CD4-positive, alpha-beta T cell (primary cell): ENCODE data around the gene PRDM16. TPM values are rescaled to one million over a fixed set of nuclear protein-coding genes. Genes with fewer than 3 reads are reported as not detected.

Source experiments
- ATAC-seq: fragments of 200-7000 bp; cut with Tn5 transposase; one replicate; pipeline ENCODE4 v1.10.0; 2022; ENCODE audit warnings: mild to moderate bottlenecking; ENCODE audit not compliant: poor library complexity
- CTCF ChIA-PET: fragments of 350-600 bp; sonication (Branson Sonifier 250); formaldehyde crosslinking; loops from one replicate; lab custom pipeline; 2021; ENCODE audit warnings: antibody characterized with exemption, inconsistent platforms; lab: Charles Lee
- POLR2A ChIA-PET: fragments of 350-600 bp; sonication (Branson Sonifier 250); formaldehyde crosslinking; loops from one replicate; lab custom pipeline; 2021; ENCODE audit warnings: antibody characterized with exemption, inconsistent platforms; lab: Charles Lee
- DNase-seq, 14 experiments: peaks; one replicate each; pipeline ENCODE4 v3.0.0-alpha.2; 2013 to 2020; ENCODE audit warnings: mixed read lengths in 2 of 14
- H3K27ac ChIP-seq, 2 donors: one replicate each; pipeline versions ENCODE4 v1.5.1 to v1.7.0; 2013; ENCODE audit warnings: low read length in 2 of 2, low read depth in 1 of 2, mild to moderate bottlenecking in 1 of 2
- H3K27me3 ChIP-seq, 2 experiments: 1 replicate in 1 of 2; 2 replicates in 1 of 2; pipeline versions ENCODE4 v1.6.1 to v1.7.0; 2013; ENCODE audit warnings: low read length in 2 of 2, control low read depth in 1 of 2, mild to moderate bottlenecking in 1 of 2, moderate library complexity in 1 of 2; ENCODE audit not compliant: insufficient read depth in 2 of 2, control insufficient read depth in 1 of 2
- H3K36me3 ChIP-seq: one replicate; pipeline ENCODE4 v1.6.1; 2013; ENCODE audit warnings: low read length, control low read depth; ENCODE audit not compliant: insufficient read depth
- H3K4me1 ChIP-seq: one replicate; pipeline ENCODE4 v1.6.1; 2013; ENCODE audit warnings: low read length, control low read depth; ENCODE audit not compliant: insufficient read depth
- H3K4me3 ChIP-seq: one replicate; pipeline ENCODE4 v1.5.1; 2013; ENCODE audit warnings: mild to moderate bottlenecking, low read length, moderate library complexity
- H3K9me3 ChIP-seq, 2 experiments: 1 replicate in 1 of 2; 2 replicates in 1 of 2; pipeline versions ENCODE4 v1.6.1 to v1.7.0; 2013; ENCODE audit warnings: low read length in 2 of 2, mild to moderate bottlenecking in 2 of 2, control low read depth in 1 of 2, moderate library complexity in 1 of 2; ENCODE audit not compliant: control insufficient read depth in 1 of 2, insufficient read depth in 1 of 2
- H3K27ac Mint-ChIP-seq: one replicate; pipeline ENCODE4 v1.8.0; 2020; ENCODE audit warnings: mixed read lengths
- H3K27me3 Mint-ChIP-seq: one replicate; pipeline ENCODE4 v1.8.0; 2021; ENCODE audit warnings: mixed read lengths
- H3K36me3 Mint-ChIP-seq: one replicate; pipeline ENCODE4 v1.8.0; 2021; ENCODE audit warnings: low read depth, mixed read lengths
- H3K4me1 Mint-ChIP-seq: one replicate; pipeline ENCODE4 v1.8.0; 2021; ENCODE audit warnings: low read depth, mixed read lengths
- H3K4me3 Mint-ChIP-seq: one replicate; pipeline ENCODE4 v1.8.0; 2020; ENCODE audit warnings: mild to moderate bottlenecking, mixed read lengths
- H3K9me3 Mint-ChIP-seq: one replicate; pipeline ENCODE4 v1.8.0; 2020; ENCODE audit warnings: mixed read lengths
- CTCF ChIP-seq: fragments of 200-600 bp; IDR thresholded peaks from one replicate; pipeline ENCODE4 v1.8.0; 2022; ENCODE audit warnings: antibody characterized with exemption, mild to moderate bottlenecking
- intact Hi-C, 2 experiments: fragments of 100-400 bp; cut with DNase I in 1 of 2; cut with micrococcal nuclease in 1 of 2; formaldehyde crosslinking; loops; one replicate each; pipeline versions ENCODE4 v1.15.1 to v1.9.0; 2023 to 2025; cut with DNase I, micrococcal nuclease
- total RNA-seq, 174 experiments: library from RNA in 2 of 174; stranded (reverse) in 2 of 174; gene quantifications; one replicate each; pipeline ENCODE4 v1.2.3 and lab custom pipeline; 2021 to 2026

Gene PRDM16
- total RNA-seq, 2 experiments from 2014 or later = not detected

- H3K36me3 ChIP-seq = no peaks in the 10 kb centered on the region
- DNase-seq (no peak), ATAC-seq (no peak)
- Mint-ChIP-seq H3K9me3 (no peaks in the 10 kb centered on the region), H3K27me3 (peaks cover 7% of the 10 kb centered on the region), H3K4me3 (no peak overlapping the region), H3K36me3 (no peaks in the 10 kb centered on the region), H3K4me1 (peaks cover 5% of the 10 kb centered on the region), H3K27ac (no peak overlapping the region)
- peaks cover 0 to 17% of the 10 kb centered on the region in 2 experiments for H3K9me3 ChIP-seq
- intact Hi-C loops = no loop called here
- H3K27ac ChIP-seq = no peak overlapping the region
- ChIA-PET POLR2A (no interaction called here), CTCF (no interaction called here)
- no peak overlapping the region for H3K4me3 ChIP-seq
- H3K27me3 ChIP-seq = no peaks in the 10 kb centered on the region
- H3K4me1 ChIP-seq = peaks cover 3% of the 10 kb centered on the region
- no peak for TF ChIP-seq CTCF
These were observed 254.2 kb downstream of the PRDM16 start for GRCh38 chr1:3323021-3323795.

- TF ChIP-seq CTCF = no peak
- Mint-ChIP-seq H3K27ac (no peak overlapping the region), H3K36me3 (no peaks in the 10 kb centered on the region), H3K27me3 (peaks cover 7% of the 10 kb centered on the region), H3K4me1 (peaks cover 5% of the 10 kb centered on the region), H3K4me3 (no peak overlapping the region), H3K9me3 (no peaks in the 10 kb centered on the region)
- intact Hi-C loops = no loop called here
- Histone ChIP-seq H3K9me3 (peaks cover 0 to 17% of the 10 kb centered on the region in 2 experiments), H3K4me3 (no peak overlapping the region), H3K4me1 (peaks cover 3% of the 10 kb centered on the region), H3K36me3 (no peaks in the 10 kb centered on the region), H3K27me3 (no peaks in the 10 kb centered on the region), H3K27ac (no peak overlapping the region)
- DNase-seq (no peak), ATAC-seq (no peak)
- ChIA-PET CTCF (no interaction called here), POLR2A (no interaction called here)
These were observed 255.0 kb downstream of the PRDM16 start for GRCh38 chr1:3323796-3324703.

GRCh38 chr1:3324704-3325535 lies 255.9 kb downstream of the PRDM16 start:
- Mint-ChIP-seq H3K9me3 (no peaks in the 10 kb centered on the region), H3K4me1 (peaks cover 4% of the 10 kb centered on the region), H3K27me3 (peaks cover 7% of the 10 kb centered on the region), H3K4me3 (no peak overlapping the region), H3K27ac (no peak overlapping the region), H3K36me3 (no peaks in the 10 kb centered on the region)
- no peak for ATAC-seq
- intact Hi-C loops = no loop called here
- Histone ChIP-seq H3K27ac (no peak overlapping the region), H3K4me1 (peaks cover 3% of the 10 kb centered on the region), H3K4me3 (no peak overlapping the region), H3K36me3 (no peaks in the 10 kb centered on the region), H3K27me3 (no peaks in the 10 kb centered on the region), H3K9me3 (peaks cover 0 to 17% of the 10 kb centered on the region in 2 experiments)
- ChIA-PET CTCF (no interaction called here), POLR2A (no interaction called here)
- DNase-seq = no peak
- no peak for TF ChIP-seq CTCF
